Ishikawa (cell line): ENCODE results near the gene GGT7.

ENCODE experiments used
- CEBPB ChIP-seq: IDR thresholded peaks from 2 replicates; pipeline ENCODE4 v1.6.1; 2012
- CREB1 ChIP-seq: IDR thresholded peaks from 2 replicates; pipeline ENCODE4 v1.6.1; 2012; ENCODE audit warnings: low read depth
- EGR1 ChIP-seq: IDR thresholded peaks from 2 replicates; pipeline ENCODE4 v1.6.1; 2012
- EP300 ChIP-seq: IDR thresholded peaks from 2 replicates; pipeline ENCODE4 v1.6.1; 2012; ENCODE audit warnings: borderline replicate concordance
- FOXM1 ChIP-seq: IDR thresholded peaks from 2 replicates; pipeline ENCODE4 v1.6.1; 2012; ENCODE audit warnings: low read depth, borderline replicate concordance
- NFIC ChIP-seq: IDR thresholded peaks from 2 replicates; pipeline ENCODE4 v1.6.1; 2012
- RAD21 ChIP-seq: IDR thresholded peaks from 2 replicates; pipeline ENCODE4 v1.6.1; 2012; ENCODE audit warnings: low read depth
- TAF1 ChIP-seq: IDR thresholded peaks from 2 replicates; pipeline ENCODE4 v1.6.1; 2012; ENCODE audit warnings: low read depth, mild to moderate bottlenecking
- TCF12 ChIP-seq: IDR thresholded peaks from 2 replicates; pipeline ENCODE4 v1.6.1; 2012; ENCODE audit warnings: low read depth
- TEAD4 ChIP-seq: IDR thresholded peaks from 2 replicates; pipeline ENCODE4 v1.6.1; 2012
- YY1 ChIP-seq: IDR thresholded peaks from 2 replicates; pipeline ENCODE4 v1.6.1; 2012; ENCODE audit warnings: low read depth
- ZBTB7A ChIP-seq: IDR thresholded peaks from 2 replicates; pipeline ENCODE4 v1.6.1; 2012; ENCODE audit warnings: low read depth
- TF ChIP-seq, protein P1 (sequence below): IDR thresholded peaks from 2 replicates; pipeline ENCODE4 v1.6.1; 2012
- TF ChIP-seq, protein P2 (sequence below): IDR thresholded peaks from 2 replicates; pipeline ENCODE4 v1.6.1; 2012; ENCODE audit warnings: low read depth, mild to moderate bottlenecking
- TF ChIP-seq, protein P3 (sequence below): IDR thresholded peaks from 2 replicates; pipeline ENCODE4 v1.6.1; 2012

The GGT7 gene

DNA sequence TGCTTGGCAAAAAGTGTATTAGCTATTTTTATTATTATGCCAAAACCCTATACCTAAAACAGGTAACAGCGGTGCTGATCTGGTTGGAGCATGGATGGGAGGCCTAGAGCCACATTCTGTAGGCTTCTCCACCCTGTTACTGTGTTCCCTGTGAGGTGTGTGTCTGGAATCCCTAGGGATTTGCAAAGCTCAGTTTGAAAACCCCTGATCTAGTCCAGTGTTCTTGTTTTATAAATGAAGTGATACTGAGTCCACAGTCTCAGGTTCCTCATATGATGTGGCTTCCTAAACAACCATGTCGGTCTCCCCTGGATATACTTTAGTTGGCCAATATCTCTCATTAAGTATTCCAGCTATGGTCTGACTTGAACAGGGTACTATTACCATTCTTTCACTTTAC is 20.0 kb upstream of the GGT7 start:
- TF ChIP-seq TCF12: no peak
- no peak for TF ChIP-seq EGR1
- TF ChIP-seq RAD21: no peak
- TF ChIP-seq, protein P1, sequence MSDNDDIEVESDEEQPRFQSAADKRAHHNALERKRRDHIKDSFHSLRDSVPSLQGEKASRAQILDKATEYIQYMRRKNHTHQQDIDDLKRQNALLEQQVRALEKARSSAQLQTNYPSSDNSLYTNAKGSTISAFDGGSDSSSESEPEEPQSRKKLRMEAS: no peak
- TF ChIP-seq NFIC: no peak
- no peak for TF ChIP-seq CREB1
- TF ChIP-seq CEBPB: no peak
- TF ChIP-seq FOXM1: no peak
- TF ChIP-seq TEAD4: no peak

DNA sequence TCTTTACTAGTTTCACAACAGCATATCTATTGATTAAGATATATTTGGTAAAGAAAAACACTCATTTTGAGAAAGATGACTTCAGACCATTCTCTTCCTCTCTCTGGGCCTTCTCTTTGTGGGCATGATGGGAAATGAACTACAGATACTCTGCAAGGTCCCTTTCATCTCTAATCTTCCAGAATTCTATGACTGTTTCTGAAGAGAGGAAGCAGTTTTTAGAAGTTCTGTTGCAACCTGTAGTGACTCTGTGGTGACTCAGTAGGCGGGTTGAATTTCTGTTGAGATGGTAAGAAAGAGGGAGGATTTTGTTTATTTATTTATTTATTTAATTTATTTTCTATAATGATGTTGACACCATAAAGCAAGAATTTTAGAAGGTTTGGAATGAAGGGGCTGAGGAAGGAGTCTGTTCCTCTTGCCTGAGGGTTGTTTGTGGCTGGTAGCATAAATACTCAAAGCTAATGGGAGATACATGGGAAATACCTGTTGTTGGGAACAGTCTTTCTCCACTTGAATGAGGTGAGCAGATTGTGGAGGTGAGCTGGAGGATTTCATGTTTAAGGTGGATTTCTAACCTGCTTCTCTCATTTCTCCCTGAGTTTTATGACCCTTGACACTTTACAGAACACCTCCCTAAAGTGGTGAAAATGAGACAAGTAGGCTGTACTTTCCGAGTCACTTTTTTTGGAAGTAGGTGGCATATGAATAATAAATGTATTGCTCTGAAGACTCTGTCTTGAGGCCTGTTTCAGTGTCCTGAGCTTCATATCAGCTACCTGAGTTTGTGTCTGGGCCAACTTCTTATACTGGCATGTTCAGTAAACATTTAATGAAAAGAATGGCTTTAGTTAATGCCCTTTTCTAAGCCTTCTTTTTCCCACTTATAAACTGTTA is 18.8 kb upstream of the GGT7 start:
- TF ChIP-seq, protein P2, sequence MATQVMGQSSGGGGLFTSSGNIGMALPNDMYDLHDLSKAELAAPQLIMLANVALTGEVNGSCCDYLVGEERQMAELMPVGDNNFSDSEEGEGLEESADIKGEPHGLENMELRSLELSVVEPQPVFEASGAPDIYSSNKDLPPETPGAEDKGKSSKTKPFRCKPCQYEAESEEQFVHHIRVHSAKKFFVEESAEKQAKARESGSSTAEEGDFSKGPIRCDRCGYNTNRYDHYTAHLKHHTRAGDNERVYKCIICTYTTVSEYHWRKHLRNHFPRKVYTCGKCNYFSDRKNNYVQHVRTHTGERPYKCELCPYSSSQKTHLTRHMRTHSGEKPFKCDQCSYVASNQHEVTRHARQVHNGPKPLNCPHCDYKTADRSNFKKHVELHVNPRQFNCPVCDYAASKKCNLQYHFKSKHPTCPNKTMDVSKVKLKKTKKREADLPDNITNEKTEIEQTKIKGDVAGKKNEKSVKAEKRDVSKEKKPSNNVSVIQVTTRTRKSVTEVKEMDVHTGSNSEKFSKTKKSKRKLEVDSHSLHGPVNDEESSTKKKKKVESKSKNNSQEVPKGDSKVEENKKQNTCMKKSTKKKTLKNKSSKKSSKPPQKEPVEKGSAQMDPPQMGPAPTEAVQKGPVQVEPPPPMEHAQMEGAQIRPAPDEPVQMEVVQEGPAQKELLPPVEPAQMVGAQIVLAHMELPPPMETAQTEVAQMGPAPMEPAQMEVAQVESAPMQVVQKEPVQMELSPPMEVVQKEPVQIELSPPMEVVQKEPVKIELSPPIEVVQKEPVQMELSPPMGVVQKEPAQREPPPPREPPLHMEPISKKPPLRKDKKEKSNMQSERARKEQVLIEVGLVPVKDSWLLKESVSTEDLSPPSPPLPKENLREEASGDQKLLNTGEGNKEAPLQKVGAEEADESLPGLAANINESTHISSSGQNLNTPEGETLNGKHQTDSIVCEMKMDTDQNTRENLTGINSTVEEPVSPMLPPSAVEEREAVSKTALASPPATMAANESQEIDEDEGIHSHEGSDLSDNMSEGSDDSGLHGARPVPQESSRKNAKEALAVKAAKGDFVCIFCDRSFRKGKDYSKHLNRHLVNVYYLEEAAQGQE: no peak
- TF ChIP-seq, protein P1: no peak
- TF ChIP-seq EP300: no peak
- no peak for TF ChIP-seq CEBPB
- TF ChIP-seq TCF12: no peak
- no peak for TF ChIP-seq RAD21
- TF ChIP-seq FOXM1: no peak
- TF ChIP-seq TEAD4: no peak
- TF ChIP-seq YY1: no peak
- TF ChIP-seq TAF1: no peak
- TF ChIP-seq CREB1: no peak
- TF ChIP-seq, protein P3, sequence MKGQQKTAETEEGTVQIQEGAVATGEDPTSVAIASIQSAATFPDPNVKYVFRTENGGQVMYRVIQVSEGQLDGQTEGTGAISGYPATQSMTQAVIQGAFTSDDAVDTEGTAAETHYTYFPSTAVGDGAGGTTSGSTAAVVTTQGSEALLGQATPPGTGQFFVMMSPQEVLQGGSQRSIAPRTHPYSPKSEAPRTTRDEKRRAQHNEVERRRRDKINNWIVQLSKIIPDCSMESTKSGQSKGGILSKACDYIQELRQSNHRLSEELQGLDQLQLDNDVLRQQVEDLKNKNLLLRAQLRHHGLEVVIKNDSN: no peak
- no peak for TF ChIP-seq NFIC
- no peak for TF ChIP-seq ZBTB7A
- no peak for TF ChIP-seq EGR1

DNA sequence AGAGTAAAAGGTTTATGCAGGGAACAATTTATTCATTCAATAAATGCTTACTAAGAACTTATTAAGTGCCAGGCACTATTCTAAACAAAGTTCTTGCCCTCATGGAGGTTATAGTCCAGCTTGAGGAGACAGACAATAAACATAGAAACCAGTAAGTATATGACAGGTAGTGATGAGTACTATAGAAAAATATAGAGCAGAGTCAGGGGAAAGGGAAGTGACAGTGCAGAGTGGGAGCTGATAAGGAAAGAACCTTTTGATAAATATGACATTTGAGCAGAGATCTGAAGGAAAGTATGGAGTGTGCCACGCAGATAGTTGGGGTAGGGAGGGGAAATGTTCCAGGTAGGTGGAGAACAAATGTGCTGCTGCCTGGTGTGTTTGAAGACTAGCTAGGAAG is 15.8 kb upstream of the GGT7 start:
- TF ChIP-seq, protein P2: no peak
- TF ChIP-seq ZBTB7A: no peak
- no peak for TF ChIP-seq TAF1
- no peak for TF ChIP-seq TCF12
- TF ChIP-seq NFIC: no peak

DNA sequence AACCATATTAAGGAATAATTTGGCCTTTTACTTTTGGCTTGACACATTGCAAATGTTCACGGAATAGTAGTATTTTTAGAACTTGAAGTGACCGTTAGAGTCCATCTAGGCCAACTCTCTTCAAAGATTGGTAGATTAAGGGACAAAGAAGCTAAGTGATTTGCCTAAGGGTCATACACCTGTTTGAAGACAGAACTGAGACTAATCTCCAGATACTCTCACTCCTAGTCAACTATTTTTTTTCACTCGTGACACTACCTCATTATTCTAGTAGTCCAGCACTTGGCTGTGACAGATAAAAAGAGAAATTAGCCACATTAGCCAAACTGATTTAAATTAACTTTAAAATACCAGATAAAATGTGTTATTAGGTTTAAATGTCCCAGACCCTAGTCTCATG is 14.4 kb upstream of the GGT7 start:
- TF ChIP-seq NFIC (no peak), RAD21 (no peak), TCF12 (no peak), CREB1 (no peak), TEAD4 (no peak), FOXM1 (no peak), TAF1 (no peak), EGR1 (no peak), YY1 (no peak), CEBPB (no peak), ZBTB7A (no peak), EP300 (no peak)
- TF ChIP-seq, protein P2: no peak
- TF ChIP-seq, protein P1: no peak
- TF ChIP-seq, protein P3: no peak
